Epithelial cell of esophagus (primary cell): ENCODE results near the gene MTCH2.
"Not testable (repeated sequence)": the region's sequence is repeated elsewhere in the genome, so short reads cannot be mapped to it uniquely, and the experiment has no call there.

Experiments used
- DNase-seq: peaks from one replicate; pipeline ENCODE4 v3.0.0; 2010; ENCODE audit warnings: low read depth
- H3K4me3 ChIP-seq: 2 replicates; pipeline ENCODE4 v1.5.1; 2011; ENCODE audit warnings: mild to moderate bottlenecking, low read length, control low read depth
- CTCF ChIP-seq: IDR thresholded peaks from 2 replicates; pipeline ENCODE4 v1.5.1; 2011; ENCODE audit warnings: low read depth, mild to moderate bottlenecking, low read length, control low read depth, inconsistent platforms; ENCODE audit not compliant: insufficient read depth; ENCODE audit errors: missing control alignments

MTCH2 gene

GRCh38 chr11:47675851-47676250 is 33.5 kb upstream of the MTCH2 start:
- DNase-seq, result no peak
- H3K4me3 ChIP-seq, result no peak overlapping the region
- no peak for TF ChIP-seq CTCF

GRCh38 chr11:47672283-47672730 is 29.9 kb upstream of the MTCH2 start:
- peak; percentile 81 for DNase-seq
- TF ChIP-seq CTCF, result no peak
- H3K4me3 ChIP-seq, result no peak overlapping the region

DNA sequence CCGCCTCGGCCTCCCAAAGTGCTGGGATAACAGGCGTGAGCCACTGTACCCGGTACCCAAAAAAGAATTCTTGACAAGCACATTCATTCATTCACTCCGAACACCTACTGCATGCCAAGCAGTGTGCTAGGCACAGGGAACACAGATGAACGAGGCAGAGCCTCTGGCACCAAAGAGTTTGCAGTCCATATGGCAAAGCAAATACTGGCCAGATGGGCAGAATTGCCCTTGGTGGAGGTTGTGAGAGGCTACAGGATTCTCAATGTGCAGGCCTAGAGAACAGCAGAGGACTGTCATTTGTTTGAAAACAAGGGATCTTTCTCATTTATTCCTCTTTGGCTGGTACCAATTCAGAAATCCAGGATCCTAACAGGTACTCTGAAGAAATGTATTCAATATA is 27.5 kb upstream of the MTCH2 start:
- TF ChIP-seq CTCF, result no peak
- no peak overlapping the region for H3K4me3 ChIP-seq
- DNase-seq, result no peak

DNA sequence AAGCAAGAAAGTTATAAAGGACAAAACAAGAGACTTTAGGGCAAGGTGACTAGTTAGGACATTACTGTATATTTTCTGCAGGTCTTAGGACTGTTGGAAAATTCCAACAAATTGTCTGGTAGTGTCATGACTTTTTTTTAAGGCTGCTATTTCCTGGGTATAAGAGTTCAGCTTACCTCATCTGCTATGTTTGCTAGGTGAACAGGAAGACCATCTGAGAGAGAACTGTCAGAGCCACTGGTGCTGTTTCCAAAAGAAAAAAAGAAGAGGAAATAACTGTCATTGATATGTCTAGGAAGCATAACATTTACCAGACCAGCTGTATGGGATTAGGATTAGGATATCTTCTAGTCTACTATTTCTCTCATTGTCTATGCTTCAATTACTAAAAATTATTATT is 26.3 kb upstream of the MTCH2 start:
- H3K4me3 ChIP-seq, result no peak overlapping the region
- TF ChIP-seq CTCF, result no peak
- no peak for DNase-seq

DNA sequence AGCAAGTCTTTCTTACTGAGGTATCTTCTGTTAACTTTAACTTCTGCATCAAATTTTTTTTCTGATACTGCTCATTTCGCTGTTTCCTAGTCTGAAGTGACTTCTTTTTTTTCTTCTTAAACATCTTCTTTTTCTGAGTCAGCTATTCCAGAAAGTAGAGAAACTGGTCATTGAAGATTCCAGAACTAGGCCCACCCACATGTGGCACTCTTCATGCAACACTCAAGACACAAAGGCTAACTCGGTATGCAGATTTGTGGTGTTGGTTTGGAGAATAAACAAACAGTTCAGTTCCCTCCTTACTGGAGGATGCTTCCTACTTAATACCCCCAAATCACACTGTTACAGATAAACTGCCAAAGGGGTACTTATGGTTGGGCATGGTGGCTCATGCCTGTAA is 25.2 kb upstream of the MTCH2 start:
- no peak for TF ChIP-seq CTCF
- DNase-seq, result peak; percentile 40
- no peak overlapping the region for H3K4me3 ChIP-seq

DNA sequence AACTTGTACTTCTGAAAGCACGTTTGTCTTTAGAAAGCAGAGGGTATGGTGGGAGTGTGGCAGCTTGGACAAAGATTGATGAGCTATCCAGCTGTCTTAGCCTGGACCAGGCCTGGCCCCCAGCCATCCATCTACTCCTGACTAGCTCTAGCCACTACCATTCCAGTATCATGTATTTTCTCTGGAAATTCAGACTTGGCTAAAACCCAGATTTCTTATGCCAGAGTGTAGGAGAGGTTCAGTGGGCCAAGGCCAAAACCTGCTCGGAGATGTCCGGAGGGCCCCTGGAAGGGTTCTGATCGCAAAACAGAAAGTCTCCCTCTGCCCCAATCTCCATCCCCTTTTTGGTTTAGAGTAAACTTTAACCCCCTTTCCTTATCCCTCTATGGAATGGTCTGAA is 24.8 kb upstream of the MTCH2 start:
- no peak overlapping the region for H3K4me3 ChIP-seq
- no peak for DNase-seq
- TF ChIP-seq CTCF, result no peak

- DNase-seq, result peak; percentile 71
- not testable (repeated sequence) for H3K4me3 ChIP-seq
Measured at GRCh38 chr11:47664936-47665335, 22.6 kb upstream of the MTCH2 start.

- no peak for TF ChIP-seq CTCF
- no peak overlapping the region for H3K4me3 ChIP-seq
- DNase-seq, result no peak
Measured at GRCh38 chr11:47661245-47661644, 18.9 kb upstream of the MTCH2 start.
